ENCODE data around the gene VWF. TPM values are rescaled to one million over a fixed set of nuclear protein-coding genes. Genes with fewer than 3 reads are reported as not detected.

The VWF gene
- total and polyA plus RNA-seq, 9 donors: 47.8 to 98.6 (median 80.7) TPM

DNA sequence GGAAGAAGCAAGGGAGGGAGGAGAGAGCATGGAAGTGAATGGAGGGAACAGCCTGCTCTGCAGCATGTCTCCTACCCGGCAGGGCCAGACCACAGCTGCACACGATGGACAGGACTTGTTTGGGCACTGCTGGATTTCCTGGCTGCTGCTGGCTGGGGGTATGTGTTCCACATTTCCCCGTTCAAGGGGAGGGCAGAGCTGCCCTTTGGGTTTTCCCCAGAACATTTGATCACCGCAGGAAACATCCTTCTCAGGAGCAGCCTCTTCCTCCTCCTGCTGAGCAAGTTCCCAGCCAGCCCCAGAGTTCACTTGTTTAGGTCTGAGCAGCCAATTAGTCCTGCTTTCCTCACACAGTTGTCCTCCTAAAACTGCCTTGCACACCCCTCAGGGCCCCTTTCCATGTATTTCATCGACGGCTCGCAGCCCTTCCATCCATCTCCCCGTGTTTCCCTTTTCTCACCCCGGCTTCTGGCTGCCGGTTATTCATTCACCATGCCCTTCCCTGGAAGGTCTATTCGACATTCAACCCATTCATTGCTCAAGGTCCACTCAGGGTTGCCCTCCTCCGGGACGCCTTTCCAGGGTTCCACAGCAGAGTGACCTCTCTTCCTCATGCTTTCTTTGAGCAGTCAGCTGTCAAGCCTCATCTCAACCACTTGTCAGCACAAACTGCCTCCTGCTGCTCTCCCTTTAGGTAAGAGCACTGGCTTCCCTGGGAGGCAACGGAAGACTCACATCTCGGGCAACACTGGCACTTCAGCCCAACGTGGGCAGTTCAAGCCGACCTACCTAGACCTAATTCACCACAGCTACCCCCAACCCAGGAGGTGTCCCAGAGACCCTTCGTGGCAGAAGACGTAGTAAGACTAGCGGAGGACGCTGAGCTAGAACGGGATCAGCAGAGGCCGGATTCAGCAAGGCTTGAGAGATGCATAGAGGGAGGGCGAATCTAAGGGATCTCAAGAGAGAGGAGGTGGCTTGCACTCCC lies 159.3 kb downstream of the VWF start:
- 57% methylated on average over 20 of the region's 24 CpGs for WGBS (ENCODE audit: insufficient coverage)
- Histone ChIP-seq H3K27ac (ENCODE audit: low read length) (no peak overlapping the region), H3K27me3 (ENCODE audit: control insufficient read depth, insufficient read depth, low read length) (no peaks in the 10 kb centered on the region), H3K9me3 (replicated peaks; ENCODE audit: control insufficient read depth, low read depth, low read length) (no peaks in the 10 kb centered on the region), H3K4me3 (ENCODE audit: low read length) (no peak overlapping the region), H3K4me1 (ENCODE audit: control insufficient read depth, insufficient read depth, low read length) (no peaks in the 10 kb centered on the region), H3K36me3 (ENCODE audit: control insufficient read depth, insufficient read depth, low read length) (no peaks in the 10 kb centered on the region)
- no peak for DNase-seq

DNA sequence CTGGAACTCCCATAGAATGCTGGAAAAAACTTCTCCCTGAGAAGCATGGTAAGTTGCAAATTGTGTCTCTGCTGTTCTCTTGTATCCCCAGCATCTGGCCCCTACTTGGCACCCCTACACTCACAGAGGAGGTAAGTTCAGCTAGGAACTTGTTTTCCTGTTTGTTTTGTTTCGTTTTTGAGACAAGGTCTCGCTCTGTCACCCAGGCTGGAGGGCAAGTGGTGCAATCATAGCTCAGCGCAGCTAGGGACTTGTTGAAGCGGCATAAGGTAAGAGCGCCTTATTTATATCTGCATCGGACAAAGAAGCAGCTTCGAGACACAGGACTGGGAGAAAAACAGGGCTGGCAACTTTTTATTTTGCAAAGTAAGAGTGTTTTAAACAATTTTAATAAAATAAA lies 161.0 kb downstream of the VWF start:
- H3K4me3 ChIP-seq (ENCODE audit: low read length): no peak overlapping the region
- no peaks in the 10 kb centered on the region for H3K9me3 ChIP-seq (replicated peaks; ENCODE audit: control insufficient read depth, low read depth, low read length)
- no peaks in the 10 kb centered on the region for H3K4me1 ChIP-seq (ENCODE audit: control insufficient read depth, insufficient read depth, low read length)
- DNase-seq: no peak
- H3K27me3 ChIP-seq (ENCODE audit: control insufficient read depth, insufficient read depth, low read length): no peaks in the 10 kb centered on the region
- 88% methylated on average over 5 of the region's 7 CpGs for WGBS (ENCODE audit: insufficient coverage)
- no peaks in the 10 kb centered on the region for H3K36me3 ChIP-seq (ENCODE audit: control insufficient read depth, insufficient read depth, low read length)
- H3K27ac ChIP-seq (ENCODE audit: low read length): no peak overlapping the region

DNA sequence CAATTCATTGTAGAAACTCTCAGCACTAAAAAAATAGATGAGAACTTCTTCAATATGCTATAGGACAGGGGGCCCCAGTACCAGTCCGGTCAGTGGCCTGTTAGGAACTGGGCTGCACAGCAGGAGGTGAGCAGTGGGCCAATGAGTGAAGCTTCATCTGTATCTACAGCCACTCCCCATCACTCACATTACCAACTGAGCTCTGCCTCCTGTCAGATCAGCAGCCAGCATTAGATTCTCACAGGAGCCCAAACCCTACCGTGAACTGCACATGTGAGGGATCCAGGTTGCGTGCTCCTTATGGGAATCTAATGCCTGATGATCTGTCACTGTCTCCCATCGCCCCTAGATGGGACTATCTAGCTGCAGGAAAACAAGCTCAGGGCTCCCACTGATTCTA lies 163.7 kb downstream of the VWF start:
- Histone ChIP-seq H3K27ac (ENCODE audit: low read length) (no peak overlapping the region), H3K4me1 (ENCODE audit: control insufficient read depth, insufficient read depth, low read length) (no peaks in the 10 kb centered on the region), H3K4me3 (ENCODE audit: low read length) (no peak overlapping the region), H3K27me3 (ENCODE audit: control insufficient read depth, insufficient read depth, low read length) (no peaks in the 10 kb centered on the region), H3K36me3 (ENCODE audit: control insufficient read depth, insufficient read depth, low read length) (no peaks in the 10 kb centered on the region), H3K9me3 (replicated peaks; ENCODE audit: control insufficient read depth, low read depth, low read length) (no peaks in the 10 kb centered on the region)
- WGBS (ENCODE audit: insufficient coverage): no CpG with 5 or more reads among the region's 4 CpGs
- no peak for DNase-seq

DNA sequence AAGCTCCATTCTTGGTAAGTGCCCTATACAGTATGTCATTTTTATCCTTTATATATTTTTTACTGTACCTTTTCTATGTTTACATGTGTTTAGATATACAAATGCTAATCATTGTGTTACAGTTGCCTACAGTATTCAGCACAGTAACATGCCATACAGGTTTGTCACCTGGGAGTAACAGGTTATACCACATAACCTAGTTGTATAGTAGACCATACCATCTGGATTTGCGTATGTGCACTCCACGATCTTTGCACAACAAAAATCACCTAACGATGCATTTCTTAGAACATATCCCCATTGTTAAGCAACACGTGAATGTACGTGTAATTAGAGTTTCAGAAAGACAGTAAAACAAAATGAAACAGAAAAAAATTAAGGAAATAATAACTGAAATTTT lies 167.5 kb downstream of the VWF start:
- Histone ChIP-seq H3K27ac (ENCODE audit: low read length) (no peak overlapping the region), H3K36me3 (ENCODE audit: control insufficient read depth, insufficient read depth, low read length) (no peaks in the 10 kb centered on the region), H3K4me3 (ENCODE audit: low read length) (no peak overlapping the region), H3K27me3 (ENCODE audit: control insufficient read depth, insufficient read depth, low read length) (no peaks in the 10 kb centered on the region), H3K9me3 (replicated peaks; ENCODE audit: control insufficient read depth, low read depth, low read length) (no peaks in the 10 kb centered on the region), H3K4me1 (ENCODE audit: control insufficient read depth, insufficient read depth, low read length) (no peaks in the 10 kb centered on the region)
- no CpG with 5 or more reads among the region's 5 CpGs for WGBS (ENCODE audit: insufficient coverage)
- no peak for DNase-seq

DNA sequence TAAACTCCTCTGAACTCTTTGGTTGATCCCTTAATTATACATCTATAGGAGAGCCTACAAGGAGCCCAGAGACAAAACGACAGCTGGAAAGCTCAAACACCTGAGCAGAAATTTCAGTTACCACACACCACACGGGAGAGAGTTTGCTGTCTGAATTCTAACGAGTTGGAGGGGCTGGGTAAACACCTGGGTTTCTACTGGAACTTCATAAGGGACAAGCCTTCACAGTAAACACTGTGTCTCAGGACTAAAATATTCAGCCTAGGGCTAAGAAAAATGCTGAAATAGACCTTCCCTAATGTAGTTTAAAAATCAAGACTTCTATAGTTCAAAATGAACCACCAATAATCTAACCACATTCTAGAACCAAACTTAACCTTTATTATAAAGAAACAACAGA lies 169.8 kb downstream of the VWF start:
- no peak overlapping the region for H3K27ac ChIP-seq (ENCODE audit: low read length)
- H3K4me1 ChIP-seq (ENCODE audit: control insufficient read depth, insufficient read depth, low read length): no peaks in the 10 kb centered on the region
- H3K27me3 ChIP-seq (ENCODE audit: control insufficient read depth, insufficient read depth, low read length): no peaks in the 10 kb centered on the region
- no peak overlapping the region for H3K4me3 ChIP-seq (ENCODE audit: low read length)
- no CpG with 5 or more reads among the region's 3 CpGs for WGBS (ENCODE audit: insufficient coverage)
- no peak for DNase-seq
- no peaks in the 10 kb centered on the region for H3K36me3 ChIP-seq (ENCODE audit: control insufficient read depth, insufficient read depth, low read length)
- H3K9me3 ChIP-seq (replicated peaks; ENCODE audit: control insufficient read depth, low read depth, low read length): no peaks in the 10 kb centered on the region

DNA sequence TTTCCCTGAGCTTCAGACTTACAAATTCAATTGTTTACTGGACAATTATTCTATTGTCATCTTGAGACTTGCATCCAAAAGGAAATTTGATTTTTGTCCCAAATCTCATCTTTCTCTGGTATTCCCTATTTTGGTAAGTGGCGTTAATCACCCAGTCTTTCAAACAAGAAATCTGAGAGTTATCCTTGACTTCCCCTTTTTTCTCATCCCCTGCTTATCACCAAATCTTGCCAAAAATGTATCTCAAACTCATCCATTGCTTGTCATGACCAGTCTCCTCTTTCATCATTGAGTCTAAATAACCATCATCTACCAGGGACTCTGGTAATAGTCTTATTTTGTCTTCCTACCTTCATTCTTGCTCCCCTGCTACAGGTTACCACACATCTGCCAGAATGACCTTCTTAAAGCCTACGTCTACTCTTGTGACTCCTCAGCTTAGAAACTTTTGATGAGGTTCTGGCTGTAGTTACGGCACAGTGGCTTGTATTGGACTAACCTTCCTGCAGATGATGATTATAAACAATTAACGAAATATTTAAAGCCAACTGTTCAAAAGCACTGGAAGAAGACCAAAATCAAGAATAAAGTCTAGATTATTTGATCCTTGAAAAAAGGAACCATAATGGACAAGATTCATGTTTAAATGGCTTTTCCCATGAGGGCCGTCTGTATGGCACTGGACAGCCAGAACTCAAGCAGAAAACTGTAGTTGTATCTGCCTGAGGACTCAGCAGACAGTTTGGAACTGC lies 170.5 kb downstream of the VWF start:
- H3K4me3 ChIP-seq (ENCODE audit: low read length): no peak overlapping the region
- WGBS (ENCODE audit: insufficient coverage): 63% methylated on average over 1 of the region's 5 CpGs
- H3K4me1 ChIP-seq (ENCODE audit: control insufficient read depth, insufficient read depth, low read length): no peaks in the 10 kb centered on the region
- no peaks in the 10 kb centered on the region for H3K9me3 ChIP-seq (replicated peaks; ENCODE audit: control insufficient read depth, low read depth, low read length)
- H3K27ac ChIP-seq (ENCODE audit: low read length): no peak overlapping the region
- no peaks in the 10 kb centered on the region for H3K36me3 ChIP-seq (ENCODE audit: control insufficient read depth, insufficient read depth, low read length)
- DNase-seq: no peak
- no peaks in the 10 kb centered on the region for H3K27me3 ChIP-seq (ENCODE audit: control insufficient read depth, insufficient read depth, low read length)

DNA sequence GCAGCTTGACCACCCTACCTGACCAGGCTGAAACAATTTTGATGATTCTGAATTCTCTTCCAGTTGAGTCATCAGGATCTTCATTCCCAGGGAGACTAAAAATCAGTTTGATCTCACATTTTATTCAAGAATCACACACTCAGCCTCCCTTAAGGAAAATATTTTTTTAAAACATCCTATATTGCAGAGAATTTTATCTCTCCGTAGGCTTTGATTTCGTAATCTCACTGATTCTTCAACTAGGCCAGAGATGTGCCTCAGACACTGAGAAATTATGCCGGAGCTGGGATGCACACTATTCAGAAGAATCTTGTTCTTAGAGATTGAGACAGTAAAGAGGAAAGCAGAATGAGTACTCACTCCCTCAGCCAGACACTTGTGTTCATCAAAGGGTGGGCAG lies 172.4 kb downstream of the VWF start:
- no peaks in the 10 kb centered on the region for H3K27me3 ChIP-seq (ENCODE audit: control insufficient read depth, insufficient read depth, low read length)
- DNase-seq: no peak
- no peak overlapping the region for H3K27ac ChIP-seq (ENCODE audit: low read length)
- no peak overlapping the region for H3K4me3 ChIP-seq (ENCODE audit: low read length)
- no peaks in the 10 kb centered on the region for H3K9me3 ChIP-seq (replicated peaks; ENCODE audit: control insufficient read depth, low read depth, low read length)
- no peaks in the 10 kb centered on the region for H3K36me3 ChIP-seq (ENCODE audit: control insufficient read depth, insufficient read depth, low read length)
- H3K4me1 ChIP-seq (ENCODE audit: control insufficient read depth, insufficient read depth, low read length): no peaks in the 10 kb centered on the region
- WGBS (ENCODE audit: insufficient coverage): no CpG with 5 or more reads among the region's 3 CpGs

DNA sequence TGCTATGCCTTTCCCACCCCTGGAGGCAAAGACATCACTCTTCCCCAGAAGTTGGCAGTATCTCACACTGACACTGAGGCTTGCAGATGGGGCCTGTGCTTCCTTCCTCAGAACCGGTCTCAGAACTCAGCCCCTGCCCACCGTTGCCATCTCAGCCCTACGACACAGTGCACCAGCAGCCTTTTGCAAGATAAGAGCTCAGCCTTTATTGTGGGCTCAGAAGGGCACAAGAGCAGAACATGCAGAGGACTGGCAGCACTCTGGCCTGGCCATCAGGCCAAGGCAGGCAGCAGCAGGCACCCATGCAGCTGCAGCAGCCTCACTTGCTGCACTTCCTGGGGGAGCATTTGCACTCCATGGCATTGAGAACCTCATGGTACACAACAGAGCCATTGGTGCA lies 175.8 kb downstream of the VWF start:
- no peaks in the 10 kb centered on the region for H3K36me3 ChIP-seq (ENCODE audit: control insufficient read depth, insufficient read depth, low read length)

DNA sequence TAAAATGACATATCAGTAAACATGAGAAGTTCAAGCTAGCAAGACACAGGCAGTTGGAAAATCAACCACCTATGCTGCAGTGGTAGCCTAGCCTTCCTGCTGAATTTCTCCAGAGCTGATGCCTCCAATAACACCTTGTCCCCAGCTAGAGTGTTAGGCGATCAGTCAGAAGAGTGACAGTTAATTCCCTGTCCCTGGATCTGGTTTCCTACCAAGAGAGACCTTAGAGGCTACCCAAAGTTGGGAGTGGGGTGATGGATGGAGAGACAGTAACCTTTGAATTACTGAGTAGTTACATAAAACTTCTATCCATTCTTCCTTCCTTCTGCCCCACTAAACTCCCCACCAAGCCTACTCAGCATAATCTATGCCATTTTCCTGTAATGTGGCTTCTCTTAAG lies 177.5 kb downstream of the VWF start:
- H3K9me3 ChIP-seq (replicated peaks; ENCODE audit: control insufficient read depth, low read depth, low read length): no peaks in the 10 kb centered on the region
- H3K36me3 ChIP-seq (ENCODE audit: control insufficient read depth, insufficient read depth, low read length): no peaks in the 10 kb centered on the region
- H3K4me1 ChIP-seq (ENCODE audit: control insufficient read depth, insufficient read depth, low read length): peaks cover 8% of the 10 kb centered on the region
- WGBS (ENCODE audit: insufficient coverage): no CpG with 5 or more reads among the region's 1 CpG
- no peak overlapping the region for H3K4me3 ChIP-seq (ENCODE audit: low read length)
- peaks cover 35% of the 10 kb centered on the region for H3K27me3 ChIP-seq (ENCODE audit: control insufficient read depth, insufficient read depth, low read length)
- DNase-seq: no peak
- H3K27ac ChIP-seq (ENCODE audit: low read length): no peak overlapping the region

More for the DNA sequence above, 175.8 kb downstream of the VWF start:
- Histone ChIP-seq H3K27ac (ENCODE audit: low read length) (no peak overlapping the region), H3K4me3 (ENCODE audit: low read length) (no peak overlapping the region), H3K27me3 (ENCODE audit: control insufficient read depth, insufficient read depth, low read length) (peaks cover 31% of the 10 kb centered on the region), H3K9me3 (replicated peaks; ENCODE audit: control insufficient read depth, low read depth, low read length) (no peaks in the 10 kb centered on the region), H3K4me1 (ENCODE audit: control insufficient read depth, insufficient read depth, low read length) (peaks cover 8% of the 10 kb centered on the region)
- no peak for DNase-seq
- WGBS (ENCODE audit: insufficient coverage): 100% methylated on average over 2 of the region's 3 CpGs

DNA sequence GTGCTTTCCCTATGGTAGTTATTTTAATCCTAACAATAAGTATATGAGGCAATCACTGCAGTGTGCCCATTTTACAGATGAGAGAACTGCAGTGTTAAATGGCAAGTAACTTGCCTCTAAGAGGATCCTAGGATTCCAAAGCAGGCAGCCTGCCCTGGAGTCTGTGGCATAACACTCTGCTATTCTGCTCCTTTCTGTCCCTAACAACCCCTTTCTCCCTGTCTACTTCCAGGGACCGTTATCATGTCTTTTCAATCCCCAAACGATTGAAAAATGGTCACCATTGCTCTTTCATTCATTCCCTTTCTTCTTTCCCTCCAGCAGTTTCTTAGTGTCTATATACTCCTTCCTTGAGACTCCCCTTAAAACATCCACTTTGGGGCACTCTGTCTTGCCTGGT lies 178.1 kb downstream of the VWF start:
- no peaks in the 10 kb centered on the region for H3K36me3 ChIP-seq (ENCODE audit: control insufficient read depth, insufficient read depth, low read length)
- no peak for DNase-seq
- H3K4me3 ChIP-seq (ENCODE audit: low read length): no peak overlapping the region
- WGBS (ENCODE audit: insufficient coverage): 72% methylated on average over 2 of the region's 2 CpGs
- no peaks in the 10 kb centered on the region for H3K9me3 ChIP-seq (replicated peaks; ENCODE audit: control insufficient read depth, low read depth, low read length)
- H3K4me1 ChIP-seq (ENCODE audit: control insufficient read depth, insufficient read depth, low read length): peaks cover 8% of the 10 kb centered on the region
- H3K27me3 ChIP-seq (ENCODE audit: control insufficient read depth, insufficient read depth, low read length): peaks cover 35% of the 10 kb centered on the region
- no peak overlapping the region for H3K27ac ChIP-seq (ENCODE audit: low read length)

Measured in muscle of leg (tissue), 11 donors.